GM19324 (cell line): Measurements from ENCODE around the gene IFNGR2.
"Not testable (repeated sequence)": the region's sequence is repeated elsewhere in the genome, so short reads cannot be mapped to it uniquely, and the experiment has no call there.

Experiments
- ATAC-seq: cut with Tn5 transposase; IDR thresholded peaks from one replicate; pipeline ENCODE4 v1.9.1; 2021; ENCODE audit warnings: mild to moderate bottlenecking, moderate library complexity; ENCODE audit not compliant: unreplicated experiment, low FRiP score

Gene IFNGR2

DNA sequence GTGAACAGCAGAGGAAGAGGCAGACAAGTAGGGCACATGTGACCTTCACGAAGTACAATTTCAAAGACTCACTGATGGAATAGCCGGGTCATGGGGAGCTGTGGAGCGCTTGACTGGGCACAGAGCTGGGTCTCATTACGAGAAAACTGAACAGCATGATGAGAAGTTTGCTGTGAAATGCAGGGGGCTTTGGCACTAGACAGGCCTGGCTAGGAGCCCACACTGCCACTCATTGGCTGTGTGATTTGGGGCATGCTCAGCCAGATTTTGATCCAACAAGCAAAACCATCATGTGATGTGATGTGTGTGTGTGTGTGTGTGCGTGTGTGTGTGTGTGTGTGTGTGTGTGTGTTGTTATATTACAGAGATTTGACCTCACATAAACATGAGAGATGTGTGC lies 4.9 kb upstream of the IFNGR2 start:
- no peak for ATAC-seq

DNA sequence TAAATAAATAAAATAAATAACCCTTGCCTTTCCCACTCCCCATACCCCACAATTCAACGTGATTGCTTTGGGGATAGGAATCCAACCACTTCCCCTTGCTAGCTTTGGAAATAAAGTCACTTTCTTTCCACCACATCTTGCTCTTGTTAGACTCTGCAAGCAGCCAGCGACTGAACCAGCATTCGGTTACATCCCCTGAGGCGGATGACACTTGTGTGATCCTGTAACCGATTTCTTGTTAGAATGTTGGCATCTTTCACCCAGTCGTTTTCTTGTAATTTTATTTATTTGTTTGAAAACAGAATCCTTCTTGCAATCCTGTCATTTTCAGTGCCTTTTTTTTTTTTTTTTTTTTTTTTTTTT lies 1.6 kb upstream of the IFNGR2 start:
- ATAC-seq = no peak

- no peak for ATAC-seq
These were observed 923 bp upstream of the IFNGR2 start for GRCh38 chr21:33402001-33402979.

- ATAC-seq = peak; percentile 35
These were observed 773 bp downstream of the IFNGR2 start for GRCh38 chr21:33403786-33404585.

DNA sequence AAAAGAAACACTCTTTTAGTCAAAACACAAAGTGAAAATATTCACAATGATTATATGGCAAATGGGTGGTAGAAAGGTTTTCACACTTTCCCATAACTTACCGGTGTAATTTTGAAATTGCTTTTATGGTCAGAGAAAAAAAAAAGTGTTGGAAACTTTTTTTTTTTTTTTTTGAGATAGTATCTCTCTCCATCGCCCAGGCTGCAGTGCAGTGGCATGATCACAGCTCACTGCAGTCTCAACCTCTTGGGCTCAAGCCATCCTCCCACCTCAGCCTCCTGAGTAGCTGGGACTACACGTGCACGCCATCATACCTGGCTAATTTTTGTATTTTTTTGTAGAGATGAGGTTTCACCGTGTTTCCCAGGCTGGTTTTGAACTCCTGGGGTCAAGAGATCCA lies 3.3 kb downstream of the IFNGR2 start:
- no peak for ATAC-seq

GRCh38 chr21:33411949-33412430 lies 8.8 kb downstream of the IFNGR2 start:
- ATAC-seq = no peak

GRCh38 chr21:33412439-33412831 lies 9.2 kb downstream of the IFNGR2 start:
- ATAC-seq = not testable (repeated sequence)

DNA sequence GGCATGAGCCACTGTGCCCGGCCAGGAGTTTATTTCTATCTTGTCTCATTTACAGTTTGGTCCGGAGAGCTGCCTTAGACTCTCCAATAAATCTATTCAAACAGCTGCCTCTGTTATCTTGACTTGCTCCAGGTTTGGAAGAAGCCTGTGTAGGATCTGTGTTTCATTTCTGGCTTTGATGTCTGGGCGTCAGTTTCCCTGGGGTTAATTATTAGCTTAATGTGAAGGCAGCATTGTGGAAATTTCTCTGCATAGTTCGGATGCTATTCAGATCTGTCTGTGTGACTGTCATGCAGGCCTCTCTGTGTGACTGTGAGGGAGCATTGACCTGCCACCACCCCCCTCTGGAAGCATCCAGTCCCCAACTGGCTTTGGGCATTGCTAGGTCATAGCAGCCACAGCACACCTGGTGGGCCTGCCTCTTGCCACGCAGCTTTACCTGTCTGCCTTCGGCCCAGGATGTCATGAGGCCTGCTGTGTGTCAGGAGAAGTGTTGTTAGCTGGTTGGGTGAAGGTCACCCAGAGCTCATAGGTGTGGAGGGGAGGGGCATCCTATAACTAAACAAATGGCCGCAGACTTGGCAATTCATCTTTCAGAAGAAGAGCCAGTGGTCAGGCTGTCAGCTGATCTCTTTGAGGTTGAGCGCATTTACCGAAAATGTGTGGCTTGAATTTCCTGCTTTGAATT lies 9.8 kb downstream of the IFNGR2 start:
- no peak for ATAC-seq

DNA sequence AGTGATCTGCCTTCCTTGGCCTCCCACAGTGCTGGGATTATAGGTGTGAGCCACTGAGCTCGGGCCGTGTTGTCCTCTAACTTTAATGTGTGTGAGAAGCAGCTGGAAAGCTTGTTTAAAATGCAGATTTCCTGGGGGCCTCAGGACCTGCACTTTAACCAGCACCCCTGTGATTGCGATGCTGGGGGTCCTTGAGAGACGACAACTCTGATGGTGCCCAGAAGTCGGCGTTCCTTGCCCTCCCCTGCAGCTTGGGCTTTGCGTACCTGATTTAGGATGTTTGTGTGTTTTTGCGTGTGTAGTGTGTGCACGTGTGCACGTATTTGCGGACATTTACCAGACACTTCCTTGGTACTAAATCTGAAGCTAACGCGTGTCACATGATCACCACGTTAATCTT lies 10.9 kb downstream of the IFNGR2 start:
- ATAC-seq = no peak

GRCh38 chr21:33414926-33415325 lies 11.7 kb downstream of the IFNGR2 start:
- no peak for ATAC-seq

DNA sequence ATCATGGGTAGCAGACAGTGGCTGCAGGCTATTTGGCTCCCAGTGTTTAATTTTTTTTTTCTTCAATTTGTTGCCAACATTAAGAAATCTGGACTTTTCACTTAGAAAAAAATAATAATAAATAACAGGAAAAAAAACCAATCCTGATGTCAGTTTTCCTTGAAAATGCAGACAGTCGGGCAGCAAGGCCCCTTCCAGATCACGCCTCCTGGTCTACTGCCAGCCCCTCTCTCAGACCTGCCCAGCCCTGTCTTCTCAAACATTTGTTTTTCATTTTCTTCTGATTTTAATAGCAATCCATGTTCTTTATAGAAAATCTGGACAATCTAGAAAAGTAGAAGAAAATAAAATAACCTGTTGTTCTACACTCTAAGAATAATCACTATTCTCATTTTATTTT lies 15.5 kb downstream of the IFNGR2 start:
- no peak for ATAC-seq

- ATAC-seq = no peak
These were observed 16.4 kb downstream of the IFNGR2 start for GRCh38 chr21:33419538-33420123.

DNA sequence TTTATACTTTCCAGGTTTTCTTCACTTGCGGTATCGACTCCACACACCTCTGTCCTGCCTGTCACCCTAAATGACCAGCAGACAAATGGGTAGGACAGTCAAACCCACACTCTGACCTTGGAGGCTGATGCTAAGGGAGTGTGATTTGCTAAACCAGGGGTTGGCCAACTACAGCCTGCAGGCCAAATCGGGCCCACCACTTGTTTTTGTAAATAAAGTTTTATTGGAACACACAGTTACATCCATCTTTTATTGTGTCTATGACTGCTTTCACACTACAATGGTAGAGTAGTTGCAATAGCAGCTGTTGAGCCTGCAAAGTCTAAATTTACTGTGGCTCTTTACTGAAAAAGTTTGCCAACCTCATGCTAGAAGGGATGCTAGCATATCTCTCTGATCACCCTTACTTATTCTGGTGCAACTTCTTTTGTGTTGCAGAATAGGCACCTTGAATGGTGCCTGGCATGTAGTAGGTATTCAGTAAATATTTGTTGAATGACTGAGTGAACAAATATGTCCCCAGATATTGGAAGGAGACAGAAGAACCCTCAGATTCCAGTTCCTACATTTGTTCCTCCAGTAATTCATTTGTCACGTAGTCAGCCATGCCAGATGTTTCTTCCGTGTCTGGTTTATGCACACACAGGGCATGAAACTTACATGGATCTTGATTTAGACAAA lies 18.6 kb downstream of the IFNGR2 start:
- no peak for ATAC-seq

DNA sequence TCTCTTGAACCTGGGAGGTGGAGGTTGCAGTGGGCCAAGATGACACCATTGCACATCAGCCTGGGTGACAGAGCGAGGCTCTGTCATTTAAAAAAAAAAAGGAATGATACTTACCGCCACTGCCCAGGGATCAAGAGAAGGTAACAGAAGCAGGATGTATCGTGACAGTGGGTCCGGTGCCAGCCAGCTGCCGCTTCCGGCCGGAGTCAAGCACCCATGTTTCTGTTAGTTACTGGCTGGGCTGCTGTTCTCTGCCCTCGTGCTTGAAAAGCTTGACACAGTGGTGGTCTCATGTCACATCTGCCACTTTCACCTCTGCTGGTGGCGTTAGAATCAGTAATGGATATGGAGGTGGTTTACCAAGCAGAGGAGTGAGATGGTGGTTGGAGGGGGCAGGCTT lies 21.0 kb downstream of the IFNGR2 start:
- no peak for ATAC-seq

DNA sequence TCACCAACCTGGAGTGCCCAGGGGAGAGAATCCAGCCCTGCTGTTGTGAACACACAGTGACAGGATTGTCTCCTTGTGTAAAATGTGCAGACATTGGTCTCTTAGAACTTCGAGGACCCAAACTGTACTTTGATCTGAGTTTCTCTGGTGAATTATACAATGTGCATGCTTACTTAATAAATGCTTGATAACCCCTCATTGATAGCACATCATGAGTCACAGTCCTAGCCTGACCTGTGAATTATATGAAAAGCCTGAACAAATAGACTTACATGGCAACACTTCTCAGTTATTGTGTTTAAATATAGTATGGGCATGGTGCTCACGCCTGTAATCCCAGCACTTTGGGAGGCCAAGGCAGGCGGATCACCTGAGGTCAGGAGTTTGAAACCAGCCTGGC lies 22.6 kb downstream of the IFNGR2 start:
- no peak for ATAC-seq

- no peak for ATAC-seq
These were observed 23.8 kb downstream of the IFNGR2 start for GRCh38 chr21:33427051-33427450.

DNA sequence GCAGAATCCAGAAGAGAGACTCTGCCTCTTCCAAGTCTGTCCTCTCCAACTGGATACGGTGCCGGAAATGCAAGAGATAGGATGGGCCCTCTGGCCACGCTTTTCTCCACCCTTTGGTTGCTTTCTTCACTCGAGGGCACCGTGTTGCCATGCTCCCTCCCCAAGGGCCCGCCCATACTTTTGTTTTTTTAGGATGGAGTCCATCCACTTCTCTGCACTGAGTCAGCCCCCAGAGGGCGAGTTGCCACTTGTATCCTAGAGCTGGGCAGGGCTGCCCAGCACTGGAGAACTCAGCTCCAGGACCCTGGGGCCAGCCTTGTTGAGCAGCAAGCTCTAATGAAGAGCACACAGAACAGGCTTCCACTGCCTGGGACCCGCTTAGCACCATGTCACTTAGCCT lies 25.5 kb downstream of the IFNGR2 start:
- no peak for ATAC-seq

DNA sequence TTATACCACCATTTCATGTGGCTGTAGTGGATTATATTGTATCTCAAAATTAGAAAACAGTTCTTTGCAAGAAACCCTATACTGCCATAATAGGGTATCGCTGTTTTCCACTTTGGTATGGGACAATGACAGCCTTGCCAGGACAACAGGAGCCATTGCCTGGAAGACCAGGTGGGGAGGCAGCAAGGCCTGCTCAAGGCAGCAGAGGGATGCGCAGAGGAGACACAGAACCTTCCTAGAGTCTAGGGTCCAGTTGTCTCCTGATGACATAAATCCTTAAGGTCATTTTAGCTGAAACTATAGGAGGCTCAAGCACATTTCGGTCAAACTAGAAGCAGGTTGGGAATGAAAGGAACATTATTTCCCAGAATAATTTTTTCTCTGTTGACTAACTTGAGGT lies 27.6 kb downstream of the IFNGR2 start:
- no peak for ATAC-seq

DNA sequence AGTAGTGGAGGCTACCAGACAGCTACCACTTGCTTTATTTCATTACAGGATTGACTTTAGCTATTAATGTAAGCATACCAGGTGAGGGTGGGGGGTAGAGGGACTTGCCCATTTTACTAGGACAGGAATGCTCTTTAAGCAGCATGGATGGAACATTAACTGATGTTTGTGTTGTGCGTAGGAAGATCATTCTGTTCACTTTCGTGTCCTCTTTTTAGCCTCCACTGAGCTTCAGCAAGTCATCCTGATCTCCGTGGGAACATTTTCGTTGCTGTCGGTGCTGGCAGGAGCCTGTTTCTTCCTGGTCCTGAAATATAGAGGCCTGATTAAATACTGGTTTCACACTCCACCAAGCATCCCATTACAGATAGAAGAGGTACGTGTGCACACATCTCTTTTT lies 29.3 kb downstream of the IFNGR2 start:
- ATAC-seq = no peak

- ATAC-seq = no peak
These were observed 29.8 kb downstream of the IFNGR2 start for GRCh38 chr21:33433001-33433400.
